Mesenchymal stem cell (in vitro differentiated cells and primary cell): Measurements from ENCODE around the gene ASXL1.

Source experiments
- DNase-seq: peaks from one replicate; pipeline ENCODE4 v3.0.0-alpha.2; 2013
- H2AFZ ChIP-seq: one replicate; pipeline ENCODE4 v1.6.1; 2013; ENCODE audit warnings: low read depth, mild to moderate bottlenecking, control low read depth, inconsistent platforms, low read length, moderate library complexity
- H2AK5ac ChIP-seq: 2 replicates; pipeline ENCODE4 v1.6.1; 2013; ENCODE audit warnings: low read length, moderate library complexity, mild to moderate bottlenecking, inconsistent platforms; ENCODE audit not compliant: severe bottlenecking
- H2BK120ac ChIP-seq: one replicate; pipeline ENCODE4 v1.6.1; 2013; ENCODE audit warnings: low read depth, mild to moderate bottlenecking, inconsistent platforms, low read length, moderate library complexity
- H2BK12ac ChIP-seq, 2 experiments: one replicate each; pipeline ENCODE4 v1.6.1; 2013; ENCODE audit warnings: inconsistent platforms in 2 of 2, low read length in 2 of 2, mild to moderate bottlenecking in 2 of 2, moderate library complexity in 2 of 2, control low read depth in 1 of 2
- H2BK15ac ChIP-seq: one replicate; pipeline ENCODE4 v1.6.1; 2013; ENCODE audit warnings: mild to moderate bottlenecking, low read depth, inconsistent platforms; ENCODE audit not compliant: poor library complexity, severe bottlenecking
- H2BK5ac ChIP-seq: 2 replicates; pipeline ENCODE4 v1.6.1; 2013; ENCODE audit warnings: low read depth, mild to moderate bottlenecking, low read length, control low read depth, inconsistent platforms; ENCODE audit not compliant: poor library complexity, severe bottlenecking
- H3K14ac ChIP-seq, 2 experiments: one replicate each; pipeline ENCODE4 v1.6.1; 2013; ENCODE audit warnings: inconsistent platforms in 2 of 2, low read length in 2 of 2, control low read depth in 1 of 2, mild to moderate bottlenecking in 1 of 2, moderate library complexity in 1 of 2
- H3K18ac ChIP-seq, 2 experiments: one replicate each; pipeline ENCODE4 v1.6.1; 2013; ENCODE audit warnings: inconsistent platforms in 2 of 2, low read length in 2 of 2, control low read depth in 1 of 2, low read depth in 1 of 2, mild to moderate bottlenecking in 1 of 2
- H3K23ac ChIP-seq, 2 experiments: one replicate each; pipeline ENCODE4 v1.6.1; 2013; ENCODE audit warnings: inconsistent platforms in 2 of 2, low read length in 2 of 2, mild to moderate bottlenecking in 2 of 2, moderate library complexity in 2 of 2, control low read depth in 1 of 2
- H3K27ac ChIP-seq: 2 replicates; pipeline ENCODE4 v1.5.1; 2013; ENCODE audit warnings: mild to moderate bottlenecking, moderate library complexity, low read length, control low read depth, inconsistent platforms; ENCODE audit not compliant: poor library complexity, severe bottlenecking
- H3K27me3 ChIP-seq, 2 experiments: 2 replicates each; pipeline versions ENCODE4 v1.6.1 to v1.7.0; 2013; ENCODE audit warnings: low read length in 2 of 2, mild to moderate bottlenecking in 2 of 2, moderate library complexity in 2 of 2, control low read depth in 1 of 2, inconsistent platforms in 1 of 2; ENCODE audit not compliant: control insufficient read depth in 1 of 2, insufficient read depth in 1 of 2
- H3K36me3 ChIP-seq, 2 experiments: 2 replicates each; pipeline versions ENCODE4 v1.6.1 to v1.7.0; 2013; ENCODE audit warnings: low read length in 2 of 2, control low read depth in 1 of 2, inconsistent platforms in 1 of 2, low read depth in 1 of 2, mild to moderate bottlenecking in 1 of 2; ENCODE audit not compliant: insufficient read depth in 2 of 2, control insufficient read depth in 1 of 2
- H3K4ac ChIP-seq, 2 experiments: one replicate each; pipeline ENCODE4 v1.6.1; 2013; ENCODE audit warnings: inconsistent platforms in 2 of 2, low read length in 2 of 2, mild to moderate bottlenecking in 2 of 2, moderate library complexity in 2 of 2, control low read depth in 1 of 2, low read depth in 1 of 2
- H3K4me1 ChIP-seq: 2 replicates; pipeline ENCODE4 v1.6.1; 2013; ENCODE audit warnings: low read depth, low read length, control low read depth; ENCODE audit not compliant: control insufficient read depth, insufficient read depth
- H3K4me2 ChIP-seq: 2 replicates; pipeline ENCODE4 v1.6.1; 2013; ENCODE audit warnings: low read length, mild to moderate bottlenecking, inconsistent platforms; ENCODE audit not compliant: poor library complexity, severe bottlenecking
- H3K4me3 ChIP-seq, 2 experiments: 2 replicates each; pipeline versions ENCODE4 v1.5.1 to v1.7.0; 2013; ENCODE audit warnings: low read length in 2 of 2, mild to moderate bottlenecking in 2 of 2, control low read depth in 1 of 2, low read depth in 1 of 2; ENCODE audit not compliant: insufficient read depth in 1 of 2
- H3K79me1 ChIP-seq: replicated peaks from 2 replicates; pipeline ENCODE4 v1.6.1; 2013; ENCODE audit warnings: mild to moderate bottlenecking, control low read depth, low read length, inconsistent platforms; ENCODE audit not compliant: poor library complexity, severe bottlenecking
- H3K9ac ChIP-seq: 2 replicates; pipeline ENCODE4 v1.7.0; 2013; ENCODE audit warnings: mild to moderate bottlenecking, low read length, moderate library complexity
- H3K9me3 ChIP-seq: 2 replicates; pipeline ENCODE4 v1.7.0; 2013; ENCODE audit warnings: mild to moderate bottlenecking, low read length; ENCODE audit not compliant: control insufficient read depth
- H4K8ac ChIP-seq: one replicate; pipeline ENCODE4 v1.6.1; 2013; ENCODE audit warnings: inconsistent platforms, mild to moderate bottlenecking, low read length, moderate library complexity
- H4K91ac ChIP-seq: one replicate; pipeline ENCODE4 v1.6.1; 2013; ENCODE audit warnings: mild to moderate bottlenecking, low read length, inconsistent platforms
- WGBS: methylation state at CpG from one replicate; pipeline ENCODE4 v1.1.7; 2013; ENCODE audit warnings: mixed read lengths; 5-methylcytosine and 5-hydroxymethylcytosine counted together

ASXL1 gene

DNA sequence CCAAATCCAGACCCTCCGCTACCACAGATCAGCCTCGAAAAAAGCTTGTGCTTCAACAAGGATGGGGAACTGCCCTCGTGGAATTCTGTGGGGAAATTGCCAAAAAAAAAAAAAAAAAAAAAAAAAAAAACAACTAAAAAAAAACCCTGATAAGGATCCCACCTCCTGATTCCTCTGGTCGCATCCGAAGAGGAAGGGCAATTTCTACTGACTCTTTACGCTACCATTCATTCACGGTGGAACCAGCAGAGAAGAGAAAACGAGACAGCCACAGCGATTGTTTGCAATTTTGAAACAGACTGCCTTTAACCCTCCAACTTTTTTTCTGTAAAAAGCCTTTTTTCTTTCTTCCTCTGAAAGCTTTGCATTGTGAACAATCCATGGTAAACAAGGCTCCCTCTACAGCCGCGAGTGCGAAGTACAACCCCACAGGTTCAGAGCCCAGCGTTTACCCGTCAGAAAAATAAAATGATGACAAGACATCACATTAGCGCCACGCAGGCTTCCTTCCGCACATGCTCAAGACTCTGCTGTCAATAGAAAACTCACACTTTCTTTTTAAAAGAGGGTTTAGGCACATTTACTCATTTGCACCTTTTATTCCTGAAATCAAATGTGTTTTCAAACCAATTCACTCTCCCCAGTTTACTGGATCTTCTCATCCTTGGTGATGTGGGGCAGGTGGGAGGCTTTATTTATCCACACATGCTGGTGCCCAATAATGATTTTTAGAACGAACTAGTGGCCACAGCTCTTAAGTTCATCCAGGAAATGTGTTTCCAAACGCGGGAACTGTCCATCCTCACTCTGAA lies 127.0 kb downstream of the ASXL1 start:
- 6% methylated on average over 17 of the region's 20 CpGs for WGBS
- H3K9ac ChIP-seq, result peak overlapping the region; percentile 72

DNA sequence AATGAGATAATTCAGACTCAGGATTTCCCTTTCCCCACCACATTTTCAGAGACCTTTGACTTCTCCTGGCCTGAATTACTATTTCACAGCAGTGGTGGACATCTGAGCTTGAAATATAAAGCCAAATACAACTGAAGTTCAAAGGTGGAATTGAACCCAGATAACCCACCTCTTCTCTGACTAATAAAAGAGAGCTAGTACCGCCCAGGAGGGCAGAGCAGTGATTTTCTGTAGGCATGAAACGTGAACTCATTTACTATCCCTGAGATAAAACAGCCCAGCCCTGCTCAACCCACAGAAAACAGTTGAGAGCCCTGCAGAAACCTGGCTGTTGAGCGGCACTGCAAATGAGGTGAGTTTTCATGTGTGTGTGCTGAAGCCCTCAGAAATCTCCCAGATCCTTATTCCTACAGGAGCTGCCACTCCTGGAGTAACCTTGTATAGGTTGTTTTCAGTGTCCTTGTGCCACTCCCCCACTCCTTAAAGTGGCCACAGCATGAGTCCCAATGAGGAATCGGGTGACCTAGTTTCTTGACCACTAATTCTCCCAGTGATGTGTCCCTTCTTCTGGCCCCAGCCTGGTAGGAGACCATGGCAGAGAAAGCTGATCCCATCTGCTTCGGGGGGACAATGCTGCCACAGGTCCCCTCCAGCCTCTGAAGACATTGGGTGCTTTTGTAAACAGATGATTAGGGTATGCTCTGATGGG lies 127.8 kb downstream of the ASXL1 start:
- Histone ChIP-seq H3K27ac (no peak overlapping the region), H2AK5ac (peak overlapping the region; percentile 21), H2BK120ac (no peak overlapping the region), H4K91ac (no peak overlapping the region), H3K9me3 (peaks cover 5% of the 10 kb centered on the region), H3K79me1 (peaks cover 5% of the 10 kb centered on the region), H3K18ac (no peak overlapping the region), H2BK5ac (no peak overlapping the region), H3K36me3 (no peaks in the 10 kb centered on the region), H3K27me3 (peaks cover 0 to 5% of the 10 kb centered on the region in 2 experiments), H3K4me1 (peaks cover 6% of the 10 kb centered on the region), H3K4me3 (no peak overlapping the region), H3K14ac (no peak overlapping the region), H4K8ac (no peak overlapping the region), H3K4ac (no peak overlapping the region), H3K9ac (no peak overlapping the region), H2BK12ac (no peak overlapping the region), H2BK15ac (no peak overlapping the region), H2AFZ (no peak overlapping the region), H3K23ac (no peak overlapping the region), H3K4me2 (no peak overlapping the region)
- WGBS, result 62% methylated on average over 5 of the region's 5 CpGs
- DNase-seq, result no peak

More for the DNA sequence above, 127.0 kb downstream of the ASXL1 start:
- Histone ChIP-seq H2AK5ac (peak overlapping the region; percentile 21), H3K79me1 (peaks cover 5% of the 10 kb centered on the region), H2BK15ac (peak overlapping the region; percentile 95), H2BK120ac (peak overlapping the region; percentile 96), H2AFZ (peak overlapping the region; percentile 58), H2BK5ac (peak overlapping the region; percentile 96), H3K18ac (peak overlapping the region; percentile 88 to 97), H3K27me3 (peaks cover 0 to 5% of the 10 kb centered on the region in 2 experiments), H2BK12ac (peak overlapping the region in 1 of 2 experiments; percentile 98), H3K14ac (no peak overlapping the region), H3K4me3 (peak overlapping the region; percentile 69 to 79), H3K27ac (peak overlapping the region; percentile 92), H3K9me3 (peaks cover 5% of the 10 kb centered on the region), H3K36me3 (no peaks in the 10 kb centered on the region), H3K4ac (peak overlapping the region; percentile 90 to 97), H3K4me1 (peaks cover 13% of the 10 kb centered on the region), H4K91ac (no peak overlapping the region), H3K4me2 (peak overlapping the region; percentile 98), H3K23ac (peak overlapping the region; percentile 79 to 90), H4K8ac (peak overlapping the region; percentile 95)
- DNase-seq, result peak; percentile 89

DNA sequence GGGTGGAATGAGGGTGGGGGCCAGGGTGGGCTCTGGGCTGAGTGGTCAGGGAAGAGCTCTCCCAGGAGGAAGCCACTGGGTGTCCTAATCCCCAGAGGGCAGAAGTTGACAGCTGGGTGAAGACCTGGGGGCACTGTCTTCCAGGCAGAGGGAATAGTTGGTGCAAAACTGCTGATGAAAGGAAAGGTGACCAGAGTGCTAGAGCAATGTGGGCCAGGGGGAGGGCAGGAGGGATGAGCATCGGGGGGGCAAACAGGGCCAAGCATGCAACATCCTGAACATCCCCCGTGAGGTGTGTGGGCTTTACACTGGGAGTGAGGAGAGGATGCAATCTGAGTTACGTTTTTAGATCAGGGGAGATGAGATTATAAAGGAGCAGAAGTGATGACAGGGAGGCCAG lies 129.2 kb downstream of the ASXL1 start:
- WGBS, result 97% methylated on average over 3 of the region's 3 CpGs

More for the DNA sequence above, 129.2 kb downstream of the ASXL1 start:
- H2AK5ac ChIP-seq, result no peak overlapping the region
- H3K4ac ChIP-seq, result no peak overlapping the region
- no peak overlapping the region for H2AFZ ChIP-seq
- H3K9ac ChIP-seq, result no peak overlapping the region
- H3K27ac ChIP-seq, result no peak overlapping the region
- no peak overlapping the region for H3K23ac ChIP-seq
- H4K91ac ChIP-seq, result no peak overlapping the region
- no peak overlapping the region for H2BK5ac ChIP-seq
- peak overlapping the region in 1 of 2 experiments; percentile 22 for H3K14ac ChIP-seq
- H2BK120ac ChIP-seq, result no peak overlapping the region
- no peaks in the 10 kb centered on the region for H3K36me3 ChIP-seq
- no peak overlapping the region for H4K8ac ChIP-seq
- no peak for DNase-seq
- no peak overlapping the region for H3K4me3 ChIP-seq
- peaks cover 2% of the 10 kb centered on the region for H3K4me1 ChIP-seq
- no peak overlapping the region for H3K4me2 ChIP-seq
- peaks cover 5% of the 10 kb centered on the region for H3K9me3 ChIP-seq
- peaks cover 5% of the 10 kb centered on the region for H3K79me1 ChIP-seq
- H3K27me3 ChIP-seq, result peaks cover 0 to 5% of the 10 kb centered on the region in 2 experiments
- no peak overlapping the region for H2BK12ac ChIP-seq
- no peak overlapping the region for H2BK15ac ChIP-seq
- no peak overlapping the region for H3K18ac ChIP-seq
